K562 (cell line): Measurements from ENCODE around the gene EHD2. TPM values are rescaled to one million over a fixed set of nuclear protein-coding genes. Genes with fewer than 3 reads are reported as not detected.

Experiments
- DNMT1 ChIP-seq: fragments of 450-650 bp; IDR thresholded peaks from 2 replicates; pipeline ENCODE4 v1.6.1; 2016; ENCODE audit warnings: antibody characterized with exemption, mild to moderate bottlenecking
- E2F6 ChIP-seq, 2 experiments: IDR thresholded peaks; 2 replicates each; pipeline ENCODE4 v1.6.1; 2011; ENCODE audit warnings: borderline replicate concordance in 1 of 2, control low read depth in 1 of 2, low read depth in 1 of 2, low read length in 1 of 2, mild to moderate bottlenecking in 1 of 2, mixed read lengths in 1 of 2, moderate library complexity in 1 of 2; ENCODE audit not compliant: insufficient read depth in 1 of 2, insufficient read length in 1 of 2, poor library complexity in 1 of 2, severe bottlenecking in 1 of 2; ENCODE audit errors: extremely low read depth in 1 of 2
- ETV1 ChIP-seq: fragments of 450-650 bp; conservative IDR thresholded peaks from 2 replicates; pipeline ENCODE4 v1.6.1; 2016; ENCODE audit warnings: missing genetic modification characterization, control low read depth, low read depth, missing compliant biosample characterization
- FOXK1 ChIP-seq: sonication (generic); formaldehyde crosslinking; IDR thresholded peaks from 2 replicates; pipeline ENCODE4 v1.8.0; 2022; ENCODE audit warnings: missing genetic modification reagents, mild to moderate bottlenecking, borderline replicate concordance
- HDAC1 ChIP-seq, 2 experiments: fragments of 450-650 bp; IDR thresholded peaks; 2 replicates each; pipeline ENCODE4 v1.6.1; 2016 to 2017; ENCODE audit warnings: inconsistent platforms in 1 of 2, mild to moderate bottlenecking in 1 of 2, moderate library complexity in 1 of 2
- HDAC2 ChIP-seq: fragments of 450-650 bp; IDR thresholded peaks from 2 replicates; pipeline ENCODE4 v1.6.1; 2016; ENCODE audit warnings: mild to moderate bottlenecking
- KHSRP ChIP-seq: fragments of 450-650 bp; IDR thresholded peaks from 2 replicates; pipeline ENCODE4 v1.6.1; 2017
- NELFE ChIP-seq: IDR thresholded peaks from 2 replicates; pipeline ENCODE4 v1.6.1; 2011; ENCODE audit warnings: mild to moderate bottlenecking; ENCODE audit not compliant: insufficient read depth, insufficient read length
- NFRKB ChIP-seq: fragments of 450-650 bp; IDR thresholded peaks from 2 replicates; pipeline ENCODE4 v1.6.1; 2016; ENCODE audit warnings: low read depth
- NR4A1 ChIP-seq, 2 experiments: fragments of 250-450 bp in 1 of 2; fragments of 450-650 bp in 1 of 2; sonication (Bioruptor Pico) in 1 of 2; IDR thresholded peaks; 2 replicates each; pipeline versions ENCODE4 v1.4.0 to v1.6.1; 2016 to 2020; ENCODE audit warnings: mild to moderate bottlenecking in 2 of 2, missing compliant biosample characterization in 1 of 2, missing genetic modification characterization in 1 of 2, moderate library complexity in 1 of 2
- POU5F1 ChIP-seq: fragments of 150-350 bp; IDR thresholded peaks from 2 replicates; pipeline ENCODE4 v1.6.1; 2014; ENCODE audit warnings: borderline replicate concordance, low read length, low read depth, mild to moderate bottlenecking; ENCODE audit not compliant: partially characterized antibody
- SMARCA4 ChIP-seq: fragments of 450-650 bp; IDR thresholded peaks from 2 replicates; pipeline ENCODE4 v1.6.1; 2016
- SRSF9 ChIP-seq: fragments of 200-400 bp; formaldehyde crosslinking; IDR thresholded peaks from 2 replicates; pipeline ENCODE4 v1.6.1; 2017; ENCODE audit warnings: low read depth, low read length, borderline replicate concordance
- TAF9B ChIP-seq: fragments of 450-650 bp; IDR thresholded peaks from 2 replicates; pipeline ENCODE4 v1.6.1; 2018; ENCODE audit warnings: mild to moderate bottlenecking; ENCODE audit not compliant: partially characterized antibody
- TAL1 ChIP-seq: fragments of 450-650 bp; IDR thresholded peaks from 2 replicates; pipeline ENCODE4 v1.6.1; 2016; ENCODE audit warnings: mild to moderate bottlenecking
- TEAD2 ChIP-seq: fragments of 450-650 bp; IDR thresholded peaks from 2 replicates; pipeline ENCODE4 v1.6.1; 2016; ENCODE audit warnings: missing genetic modification characterization, control low read depth, missing compliant biosample characterization
- TSHZ1 ChIP-seq: fragments of 250-450 bp; sonication (Bioruptor Pico); IDR thresholded peaks from 2 replicates; pipeline ENCODE4 v1.4.0; 2020; ENCODE audit warnings: mild to moderate bottlenecking, moderate library complexity
- ZC3H8 ChIP-seq: fragments of 450-650 bp; IDR thresholded peaks from 2 replicates; pipeline ENCODE4 v1.6.1; 2017
- ZNF121 ChIP-seq: sonication (generic); formaldehyde crosslinking; conservative IDR thresholded peaks from 2 replicates; pipeline ENCODE4 v1.8.0; 2022; ENCODE audit warnings: missing genetic modification reagents
- ZNF584 ChIP-seq: fragments of 200-800 bp; sonication (Bioruptor generic); IDR thresholded peaks from 2 replicates; pipeline ENCODE4 v1.6.1; 2016; ENCODE audit warnings: low read depth, mild to moderate bottlenecking, missing genetic modification characterization, missing compliant biosample characterization
- ZSCAN32 ChIP-seq: fragments of 450-650 bp; formaldehyde crosslinking; IDR thresholded peaks from 2 replicates; pipeline ENCODE4 v1.4.0; 2020; ENCODE audit warnings: mild to moderate bottlenecking, moderate library complexity
- polyA plus RNA-seq, 8 experiments: library from polyadenylated mRNA; depleted of rRNA in 4 of 8; stranded (reverse) in 5 of 8; unstranded in 3 of 8; fragments of >200 nt; fragmentation: Nextera tagmentation in 2 of 8; fragmentation: Illumina TruSeq in 1 of 8; extraction: Ambion mirVana in 2 of 8; extraction: Trizol in 1 of 8; gene quantifications; 2 replicates each; pipeline versions ENCODE4 v1.2.1 to v1.2.3, GENCODE V29; 2011 to 2014; ENCODE audit warnings: inconsistent platforms in 1 of 8, missing spikeins in 1 of 8
- total RNA-seq, 7 experiments: library from RNA; depleted of rRNA in 6 of 7; stranded (reverse); fragments of >200 nt in 6 of 7; fragmentation: Illumina TruSeq in 2 of 7; extraction: Trizol in 2 of 7; gene quantifications; 2 replicates each; pipeline versions ENCODE4 v1.2.1 to v1.2.3, GENCODE V29; 2011 to 2021; ENCODE audit warnings: low replicate concordance in 1 of 7
- TF ChIP-seq, protein P1 (sequence below): sonication (generic); formaldehyde crosslinking; IDR thresholded peaks from 2 replicates; pipeline ENCODE4 v1.8.0; 2022; ENCODE audit warnings: mild to moderate bottlenecking, missing genetic modification reagents

EHD2 gene
- total and polyA plus RNA-seq, 9 of the 15 experiments (the other 6 are each of a cell fraction or from before 2014, with no cell fraction given) = 1.7 to 32.2 (median 3.0) TPM

DNA sequence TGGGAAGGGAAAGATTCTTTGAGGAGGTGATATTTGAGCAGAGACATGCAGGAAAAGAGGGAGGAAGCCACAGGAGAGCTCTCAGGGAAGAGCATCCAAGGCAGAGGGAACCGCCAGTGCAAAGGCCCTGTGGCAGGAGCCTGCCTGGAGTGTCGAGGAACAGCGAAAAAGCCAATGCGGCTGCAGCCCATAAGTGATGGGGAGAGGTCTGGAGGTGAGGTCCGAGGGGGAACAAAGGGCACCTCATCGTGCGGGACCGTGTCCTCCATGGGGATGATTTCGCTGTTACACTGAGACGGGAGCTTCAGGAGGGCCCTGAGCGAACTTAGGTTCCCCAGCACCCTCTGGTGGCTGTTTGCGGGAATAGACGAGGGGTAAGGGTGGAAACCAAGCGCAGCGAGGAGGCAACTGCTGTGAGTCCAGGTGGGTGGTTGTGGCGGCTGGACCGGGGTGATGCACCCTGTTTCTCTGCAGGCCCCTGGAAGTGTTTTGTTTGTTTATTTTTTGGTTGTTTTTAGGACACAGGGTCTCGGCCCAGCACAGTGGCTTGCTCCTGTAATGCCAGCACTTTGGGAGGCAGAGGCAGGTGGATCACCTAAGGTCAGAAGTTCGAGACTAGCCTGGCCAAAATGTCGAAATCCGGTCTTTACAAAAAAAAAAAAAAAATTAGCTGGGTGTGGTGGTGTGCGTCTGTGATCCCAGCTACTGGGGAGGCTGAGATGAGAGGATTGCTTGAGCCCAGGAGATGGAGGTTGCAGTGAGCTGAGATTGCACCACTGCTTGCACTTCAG lies 5.9 kb upstream of the EHD2 start (continued):
- TF ChIP-seq POU5F1 (no peak), NFRKB (no peak), NELFE (no peak), TEAD2 (tag) (no peak), HDAC2 (peak; percentile 88), ETV1 (tag) (0 out of 2 replicates have a peak, but pooled peaks have one; percentile 11), TAL1 (no peak), ZNF584 (CRISPR knock-in tag) (no peak), HDAC1 (IDR thresholded peaks at IDR 0.05) (peak in 1 of 2 experiments; percentile 20; a peak in 1 of 4 replicates), KHSRP (no peak), ZSCAN32 (CRISPR knock-in tag) (no peak), FOXK1 (CRISPR knock-in tag) (no peak), SMARCA4 (no peak), DNMT1 (no peak), TSHZ1 (no peak), ZC3H8 (no peak), SRSF9 (no peak), ZNF121 (CRISPR knock-in tag) (0 out of 2 replicates have a peak, but pooled peaks have one; percentile 10), NR4A1 (CRISPR knock-in tag; IDR thresholded peaks at IDR 0.05) (no peak), NR4A1 (tag; IDR thresholded peaks at IDR 0.05) (no peak), TAF9B (no peak), E2F6 (IDR thresholded peaks at IDR 0.05; ENCODE audit: borderline replicate concordance in 1 of 2, extremely low read depth in 1 of 2, insufficient read depth in 1 of 2, insufficient read length in 1 of 2, low read depth in 1 of 2, low read length in 1 of 2, poor library complexity in 1 of 2, severe bottlenecking in 1 of 2) (no peak)
- TF ChIP-seq, protein P1, sequence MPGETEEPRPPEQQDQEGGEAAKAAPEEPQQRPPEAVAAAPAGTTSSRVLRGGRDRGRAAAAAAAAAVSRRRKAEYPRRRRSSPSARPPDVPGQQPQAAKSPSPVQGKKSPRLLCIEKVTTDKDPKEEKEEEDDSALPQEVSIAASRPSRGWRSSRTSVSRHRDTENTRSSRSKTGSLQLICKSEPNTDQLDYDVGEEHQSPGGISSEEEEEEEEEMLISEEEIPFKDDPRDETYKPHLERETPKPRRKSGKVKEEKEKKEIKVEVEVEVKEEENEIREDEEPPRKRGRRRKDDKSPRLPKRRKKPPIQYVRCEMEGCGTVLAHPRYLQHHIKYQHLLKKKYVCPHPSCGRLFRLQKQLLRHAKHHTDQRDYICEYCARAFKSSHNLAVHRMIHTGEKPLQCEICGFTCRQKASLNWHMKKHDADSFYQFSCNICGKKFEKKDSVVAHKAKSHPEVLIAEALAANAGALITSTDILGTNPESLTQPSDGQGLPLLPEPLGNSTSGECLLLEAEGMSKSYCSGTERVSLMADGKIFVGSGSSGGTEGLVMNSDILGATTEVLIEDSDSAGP (CRISPR knock-in tag) = no peak
